ENCODE measurements around the gene GABRP.

The GABRP gene

GRCh38 chr5:170740551-170741205, 42.8 kb upstream of the GABRP start:
- H3K36me3 ChIP-seq (ENCODE audit: control insufficient read depth, insufficient read depth, low read length), result no peaks in the 10 kb centered on the region
- DNase-seq (ENCODE audit: extremely low read depth, insufficient read length), result no peak
- TF ChIP-seq CTCF (IDR thresholded peaks at IDR 0.05; ENCODE audit: insufficient read depth, low read length, poor library complexity, severe bottlenecking), result no peak

DNA sequence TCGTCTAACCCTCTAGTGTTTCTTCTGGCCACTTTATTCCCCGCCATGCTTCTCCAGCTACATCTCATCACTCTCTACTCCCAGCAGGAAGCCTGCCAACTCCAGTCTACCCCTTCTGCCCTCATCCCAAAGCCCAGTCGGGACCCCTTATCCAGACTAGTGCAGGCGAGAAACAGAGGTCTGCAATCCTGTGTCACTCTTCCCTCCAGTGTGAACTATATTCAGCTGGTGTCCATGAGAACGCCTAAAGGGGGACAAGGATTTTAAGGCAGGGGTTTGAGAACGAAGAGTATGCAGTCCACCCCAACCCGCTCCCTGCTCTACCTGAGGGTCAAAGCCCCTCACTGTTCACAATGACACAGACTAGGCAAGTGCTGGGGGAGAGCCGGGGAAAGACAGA, 41.7 kb upstream of the GABRP start:
- no peaks in the 10 kb centered on the region; the same call in none of the 2 replicates for H3K27me3 ChIP-seq (replicated peaks; ENCODE audit: control insufficient read depth, insufficient read depth, low read length)
- no peak overlapping the region for H3K4me3 ChIP-seq (replicated peaks; ENCODE audit: low read depth, low read length)
- DNase-seq (ENCODE audit: extremely low read depth, insufficient read length), result no peak
- TF ChIP-seq CTCF (IDR thresholded peaks at IDR 0.05; ENCODE audit: insufficient read depth, low read length, poor library complexity, severe bottlenecking), result no peak
- H3K36me3 ChIP-seq (ENCODE audit: control insufficient read depth, insufficient read depth, low read length), result no peaks in the 10 kb centered on the region

More at GRCh38 chr5:170740551-170741205, 42.8 kb upstream of the GABRP start:
- Histone ChIP-seq H3K4me3 (replicated peaks; ENCODE audit: low read depth, low read length) (no peak overlapping the region), H3K27me3 (replicated peaks; ENCODE audit: control insufficient read depth, insufficient read depth, low read length) (no peaks in the 10 kb centered on the region; the same call in none of the 2 replicates)

DNA sequence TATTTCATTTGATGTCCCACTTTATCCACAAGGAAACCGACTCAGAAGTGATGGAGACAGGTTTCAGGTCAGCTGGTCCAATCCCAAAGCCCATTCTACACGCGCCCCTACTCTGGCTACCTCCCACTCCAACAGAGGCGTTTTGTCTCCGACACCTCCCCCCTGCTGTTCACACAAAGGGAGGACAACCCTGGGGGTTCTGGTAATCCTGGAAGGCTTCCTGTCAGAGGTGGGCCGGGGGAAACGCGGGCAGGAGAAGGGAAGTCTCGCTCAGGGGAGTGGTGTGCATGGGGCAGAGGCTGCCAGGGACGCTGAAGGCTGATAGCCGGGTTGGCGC, 39.7 kb upstream of the GABRP start:
- no peak overlapping the region for H3K4me3 ChIP-seq (replicated peaks; ENCODE audit: low read depth, low read length)
- DNase-seq (ENCODE audit: extremely low read depth, insufficient read length), result no peak
- no peak for TF ChIP-seq CTCF (IDR thresholded peaks at IDR 0.05; ENCODE audit: insufficient read depth, low read length, poor library complexity, severe bottlenecking)

GRCh38 chr5:170745481-170746071, 37.9 kb upstream of the GABRP start:
- no peak for TF ChIP-seq CTCF (IDR thresholded peaks at IDR 0.05; ENCODE audit: insufficient read depth, low read length, poor library complexity, severe bottlenecking)
- Histone ChIP-seq H3K36me3 (ENCODE audit: control insufficient read depth, insufficient read depth, low read length) (no peaks in the 10 kb centered on the region), H3K4me3 (replicated peaks; ENCODE audit: low read depth, low read length) (no peak overlapping the region), H3K27me3 (replicated peaks; ENCODE audit: control insufficient read depth, insufficient read depth, low read length) (peaks cover 2% of the 10 kb centered on the region; the same call in 1 of the 2 replicates)
- no peak for DNase-seq (ENCODE audit: extremely low read depth, insufficient read length)

More for the DNA sequence above, 39.7 kb upstream of the GABRP start:
- Histone ChIP-seq H3K27me3 (replicated peaks; ENCODE audit: control insufficient read depth, insufficient read depth, low read length) (no peaks in the 10 kb centered on the region; the same call in none of the 2 replicates), H3K36me3 (ENCODE audit: control insufficient read depth, insufficient read depth, low read length) (no peaks in the 10 kb centered on the region)

GRCh38 chr5:170746075-170746960, 37.2 kb upstream of the GABRP start:
- no peak for TF ChIP-seq CTCF (IDR thresholded peaks at IDR 0.05; ENCODE audit: insufficient read depth, low read length, poor library complexity, severe bottlenecking)
- Histone ChIP-seq H3K36me3 (ENCODE audit: control insufficient read depth, insufficient read depth, low read length) (no peaks in the 10 kb centered on the region), H3K4me3 (replicated peaks; ENCODE audit: low read depth, low read length) (no peak overlapping the region), H3K27me3 (replicated peaks; ENCODE audit: control insufficient read depth, insufficient read depth, low read length) (peaks cover 2% of the 10 kb centered on the region; the same call in 1 of the 2 replicates)
- no peak for DNase-seq (ENCODE audit: extremely low read depth, insufficient read length)
